GM12801 (cell line): ENCODE data around the gene LRP1B.

ENCODE experiments used
- TF ChIP-seq, protein P1 (sequence below): IDR thresholded peaks from one replicate; pipeline ENCODE4 v1.5.1; 2011; ENCODE audit warnings: control low read depth; ENCODE audit not compliant: insufficient read length; ENCODE audit errors: extremely low read depth

Gene LRP1B

DNA sequence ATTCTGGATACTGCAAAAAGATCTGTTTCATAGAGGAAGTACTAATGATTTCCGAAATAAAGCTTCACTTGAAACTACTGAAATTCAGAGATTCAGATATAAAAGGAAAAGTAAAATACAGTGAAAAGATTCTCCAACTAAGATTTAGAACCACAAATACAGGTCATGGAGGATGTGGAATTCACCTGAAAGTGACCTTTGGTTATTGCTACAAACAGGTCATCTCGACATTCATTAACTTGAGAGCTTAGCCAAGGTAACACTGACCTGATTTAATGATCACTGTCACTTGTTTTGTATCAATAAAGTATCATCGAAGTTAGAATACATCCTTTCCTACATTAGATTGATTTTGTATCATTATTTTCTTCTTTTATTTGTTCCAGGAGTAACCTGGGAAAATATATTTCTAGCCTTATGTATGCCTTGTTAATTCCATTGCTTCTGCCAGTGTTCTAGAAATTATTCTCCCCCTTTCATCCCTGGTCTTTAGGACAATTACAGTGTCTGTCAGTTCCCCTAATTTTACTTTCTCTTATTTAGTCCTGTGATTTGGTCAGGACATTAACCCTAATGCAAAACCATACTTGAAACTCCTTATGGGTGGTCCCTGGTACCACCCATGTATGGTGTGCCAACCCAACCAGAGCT, 420.1 kb downstream of the LRP1B start:
- TF ChIP-seq, protein P1, sequence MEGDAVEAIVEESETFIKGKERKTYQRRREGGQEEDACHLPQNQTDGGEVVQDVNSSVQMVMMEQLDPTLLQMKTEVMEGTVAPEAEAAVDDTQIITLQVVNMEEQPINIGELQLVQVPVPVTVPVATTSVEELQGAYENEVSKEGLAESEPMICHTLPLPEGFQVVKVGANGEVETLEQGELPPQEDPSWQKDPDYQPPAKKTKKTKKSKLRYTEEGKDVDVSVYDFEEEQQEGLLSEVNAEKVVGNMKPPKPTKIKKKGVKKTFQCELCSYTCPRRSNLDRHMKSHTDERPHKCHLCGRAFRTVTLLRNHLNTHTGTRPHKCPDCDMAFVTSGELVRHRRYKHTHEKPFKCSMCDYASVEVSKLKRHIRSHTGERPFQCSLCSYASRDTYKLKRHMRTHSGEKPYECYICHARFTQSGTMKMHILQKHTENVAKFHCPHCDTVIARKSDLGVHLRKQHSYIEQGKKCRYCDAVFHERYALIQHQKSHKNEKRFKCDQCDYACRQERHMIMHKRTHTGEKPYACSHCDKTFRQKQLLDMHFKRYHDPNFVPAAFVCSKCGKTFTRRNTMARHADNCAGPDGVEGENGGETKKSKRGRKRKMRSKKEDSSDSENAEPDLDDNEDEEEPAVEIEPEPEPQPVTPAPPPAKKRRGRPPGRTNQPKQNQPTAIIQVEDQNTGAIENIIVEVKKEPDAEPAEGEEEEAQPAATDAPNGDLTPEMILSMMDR: no peak

DNA sequence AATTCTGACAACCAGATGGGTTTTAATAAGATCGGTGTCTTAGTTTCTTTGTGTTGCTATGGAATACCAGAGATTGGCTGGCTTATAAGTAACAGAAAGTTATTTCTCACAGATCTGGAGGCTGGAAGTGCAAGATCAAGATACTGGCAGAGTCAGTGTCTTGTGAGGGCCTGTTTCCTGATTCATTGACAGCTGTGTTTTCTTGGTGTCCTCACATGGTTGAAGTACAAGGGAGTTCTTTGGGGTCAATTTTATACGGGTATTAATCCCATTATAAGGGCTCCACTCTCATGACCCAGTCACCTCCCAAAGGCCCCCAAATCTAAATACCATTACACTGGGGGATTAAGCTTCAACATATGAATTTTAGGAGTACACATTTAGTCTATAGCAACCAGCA, 421.1 kb downstream of the LRP1B start:
- TF ChIP-seq, protein P1: no peak

DNA sequence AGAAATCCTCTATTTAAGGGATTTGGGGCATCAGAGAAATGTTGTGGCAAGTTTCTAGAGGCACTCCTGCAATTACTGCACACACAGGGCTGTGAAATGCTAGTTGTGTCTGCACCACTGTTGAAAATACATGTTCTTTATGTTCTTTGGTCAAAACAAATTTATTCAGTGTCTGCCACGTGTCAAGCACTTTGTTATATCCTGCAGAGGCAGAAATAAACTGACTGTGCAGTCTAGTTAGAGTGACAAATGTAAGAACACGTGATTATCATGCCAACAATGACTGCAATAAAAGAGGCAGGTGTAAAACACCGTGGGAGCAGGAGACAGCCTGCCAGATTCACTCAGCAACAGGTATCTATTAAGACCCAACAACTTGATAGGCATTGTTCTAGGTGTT, 423.3 kb downstream of the LRP1B start:
- TF ChIP-seq, protein P1: no peak

DNA sequence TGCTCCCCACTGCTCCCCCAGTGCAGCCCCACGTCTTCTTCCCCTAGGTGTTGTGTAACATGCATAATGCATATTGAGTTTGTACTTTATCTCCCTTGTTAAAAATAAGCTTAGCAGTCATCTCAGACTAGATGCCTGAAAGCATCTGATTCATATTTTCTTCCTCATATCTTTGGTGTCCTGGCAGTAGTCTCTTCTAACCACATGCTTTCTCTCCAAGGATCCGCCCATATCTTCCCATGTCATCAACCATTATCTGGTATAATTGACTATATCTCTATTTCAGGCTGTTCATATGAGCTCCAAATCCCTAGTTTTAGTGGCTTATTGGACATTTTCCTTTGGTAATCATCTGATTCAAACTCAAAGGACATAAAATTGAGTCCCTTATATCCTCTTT, 426.3 kb downstream of the LRP1B start:
- TF ChIP-seq, protein P1: no peak

DNA sequence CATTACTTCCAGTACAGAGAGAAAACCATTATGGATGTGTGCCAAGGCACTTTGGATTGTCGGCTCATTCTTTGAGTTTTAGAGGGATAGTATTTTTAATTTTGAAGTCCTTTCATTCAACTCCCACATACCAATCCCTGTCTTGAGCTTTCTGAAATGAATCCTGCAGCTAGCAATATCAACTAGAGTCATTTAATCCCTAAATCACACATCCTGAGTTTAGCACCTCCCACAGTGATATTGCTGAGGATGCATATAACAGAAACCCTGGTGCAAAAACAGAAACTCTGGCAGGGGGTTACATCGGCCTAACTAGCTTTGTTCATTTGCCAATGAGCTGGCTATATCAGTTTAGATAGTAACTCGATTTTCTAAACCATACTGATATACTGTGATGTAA, 427.3 kb downstream of the LRP1B start:
- TF ChIP-seq, protein P1: no peak

DNA sequence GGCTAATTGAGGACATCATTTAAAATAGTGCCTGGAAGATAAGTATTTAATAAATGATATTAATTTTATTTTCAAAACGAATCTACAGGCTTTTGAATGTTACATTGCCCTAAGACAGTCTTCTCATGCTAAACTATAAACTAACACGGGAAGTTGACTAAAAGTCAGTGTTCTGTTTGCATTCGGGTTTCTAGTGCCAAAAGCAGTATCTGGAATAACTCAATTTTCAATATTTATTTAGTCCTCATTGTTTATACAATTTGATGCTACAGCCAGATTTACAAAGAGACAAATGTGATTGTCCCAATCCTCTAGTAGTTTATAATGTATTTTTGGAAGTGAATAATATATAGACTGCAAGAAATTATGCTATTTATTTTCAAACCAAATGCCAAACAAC, 429.2 kb downstream of the LRP1B start:
- TF ChIP-seq, protein P1: no peak

DNA sequence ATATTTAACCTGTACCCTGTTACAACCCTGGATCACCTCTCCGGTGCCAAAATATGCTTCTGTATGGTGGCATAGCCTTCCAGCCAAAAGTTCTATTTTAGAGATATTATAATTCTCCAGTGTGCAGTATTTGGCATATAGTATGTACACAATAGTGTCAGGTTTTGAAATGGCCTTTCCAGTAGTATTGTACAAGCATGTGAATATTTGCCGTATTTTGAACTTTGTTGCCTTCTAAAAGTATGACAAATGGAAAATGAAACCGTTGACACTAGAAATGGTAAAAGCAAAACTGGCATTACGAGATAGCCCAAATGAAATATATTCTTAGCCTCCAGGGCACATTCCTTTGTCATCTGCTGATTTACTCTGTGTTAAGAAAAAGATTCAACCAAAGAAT, 431.2 kb downstream of the LRP1B start:
- TF ChIP-seq, protein P1: no peak
